GM18951 (cell line): Measurements from ENCODE around the gene NIPAL4.

Experiments
- POLR2A ChIP-seq: IDR thresholded peaks from 4 replicates; pipeline ENCODE4 v1.6.1; 2011; ENCODE audit warnings: mild to moderate bottlenecking; ENCODE audit not compliant: insufficient read length, insufficient read depth; ENCODE audit errors: extremely low read depth
- in situ Hi-C: fragments of 300-500 bp; cut with MboI; formaldehyde crosslinking; loops from one replicate; pipeline ENCODE4 v1.12.0; 2022; ENCODE audit warnings: low sequenced_read_pairs, mixed read lengths, inconsistent platforms; ENCODE audit not compliant: unreplicated experiment

Gene NIPAL4

DNA sequence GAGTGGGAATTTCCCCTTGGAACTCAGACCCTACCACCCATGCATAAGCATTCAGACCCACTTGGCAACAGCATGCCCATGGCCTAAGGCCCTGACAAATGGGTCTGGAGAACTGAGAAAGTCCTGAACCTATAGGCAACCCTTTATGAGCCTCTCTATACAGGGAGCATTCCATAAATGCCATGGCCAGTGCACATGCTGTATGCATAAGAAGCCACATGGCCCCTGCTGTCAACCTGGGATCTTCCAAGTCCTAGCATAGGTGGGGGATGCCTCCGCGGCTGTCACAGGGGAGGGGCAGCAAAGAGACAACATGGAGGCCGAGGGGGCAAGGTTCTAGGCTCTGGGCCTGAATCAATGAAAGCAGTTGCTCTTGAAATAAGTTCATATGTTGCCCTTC lies 8.2 kb upstream of the NIPAL4 start:
- no peak for TF ChIP-seq POLR2A
- in situ Hi-C loops, result no loop called here

DNA sequence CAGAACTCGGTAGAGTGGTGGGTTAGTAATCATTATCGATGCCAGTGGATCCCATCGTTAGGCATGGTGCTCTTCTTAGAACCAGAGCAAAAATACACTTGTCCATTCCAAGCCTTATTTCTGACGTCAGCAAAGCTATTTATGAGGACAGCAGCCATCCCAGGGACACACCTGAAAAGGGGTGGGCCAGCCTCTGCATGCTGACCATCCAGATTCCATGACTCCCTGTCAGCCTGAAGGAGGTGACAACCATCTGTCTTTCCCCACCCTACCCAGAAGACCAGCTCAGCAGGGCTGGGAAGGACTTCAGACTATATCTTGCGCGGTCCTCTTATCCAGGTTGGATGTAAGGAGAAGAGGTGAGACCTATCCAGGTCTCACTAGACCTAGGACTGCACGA lies 5.7 kb upstream of the NIPAL4 start:
- in situ Hi-C loops, result no loop called here
- no peak for TF ChIP-seq POLR2A

DNA sequence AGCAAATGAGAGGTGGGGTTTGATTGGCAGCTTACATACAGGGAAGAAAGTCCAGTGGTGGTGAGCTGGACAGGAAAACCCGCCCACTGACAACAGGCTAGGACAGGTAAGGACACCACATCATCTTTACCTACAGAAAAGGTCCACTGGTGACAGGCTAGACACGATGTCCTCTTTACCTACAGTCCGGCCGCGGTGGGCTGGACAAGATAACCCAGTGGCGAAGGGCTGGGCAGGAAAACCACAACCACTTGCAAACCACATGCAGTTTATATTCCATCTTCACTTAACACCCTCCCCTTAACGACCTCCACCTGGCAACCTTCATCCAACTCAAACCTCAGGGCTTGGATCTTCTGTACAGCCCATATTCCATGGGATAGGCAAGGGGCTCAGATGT lies 5.0 kb upstream of the NIPAL4 start:
- in situ Hi-C loops, result no loop called here
- TF ChIP-seq POLR2A, result no peak

DNA sequence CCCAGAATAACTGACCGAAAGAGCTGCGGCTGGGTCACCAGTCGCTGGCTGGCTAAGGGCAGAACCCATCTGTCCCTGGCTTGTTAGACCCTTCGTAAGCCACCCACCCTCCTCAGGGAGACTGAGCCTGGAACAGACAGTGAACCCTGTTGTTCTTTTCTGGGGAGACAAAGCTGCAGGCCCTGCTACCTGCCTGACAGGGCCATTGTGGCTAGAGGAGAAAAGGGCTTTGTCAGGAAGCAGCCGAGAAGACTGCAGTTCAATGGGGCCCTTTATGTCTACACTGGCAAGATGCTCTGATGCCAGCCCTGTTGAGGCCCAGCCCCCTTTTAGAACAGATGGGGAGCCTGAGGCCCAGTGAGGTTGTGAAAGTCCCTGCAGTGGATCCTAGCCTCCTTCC lies 3.7 kb upstream of the NIPAL4 start:
- in situ Hi-C loops, result no loop called here
- TF ChIP-seq POLR2A, result no peak

DNA sequence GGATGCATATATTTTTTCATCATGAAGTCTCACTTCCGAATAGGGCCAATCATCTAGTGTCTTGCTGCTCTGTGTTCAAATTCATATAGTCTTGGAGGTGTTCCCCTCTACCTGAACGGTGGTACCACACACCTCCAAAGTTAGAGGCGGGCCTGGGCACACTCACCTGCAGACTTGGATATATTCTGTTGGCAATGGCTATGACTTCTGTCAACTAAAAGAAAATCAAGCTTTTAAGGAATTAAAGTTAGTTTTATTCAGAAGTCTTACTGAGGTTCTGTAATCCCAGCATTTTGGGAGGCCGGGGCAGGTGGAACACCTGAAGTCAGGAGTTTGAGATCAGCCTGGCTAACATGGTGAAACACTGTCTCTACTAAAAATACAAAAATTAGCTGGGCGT lies 2.6 kb upstream of the NIPAL4 start:
- TF ChIP-seq POLR2A, result no peak
- in situ Hi-C loops, result no loop called here

DNA sequence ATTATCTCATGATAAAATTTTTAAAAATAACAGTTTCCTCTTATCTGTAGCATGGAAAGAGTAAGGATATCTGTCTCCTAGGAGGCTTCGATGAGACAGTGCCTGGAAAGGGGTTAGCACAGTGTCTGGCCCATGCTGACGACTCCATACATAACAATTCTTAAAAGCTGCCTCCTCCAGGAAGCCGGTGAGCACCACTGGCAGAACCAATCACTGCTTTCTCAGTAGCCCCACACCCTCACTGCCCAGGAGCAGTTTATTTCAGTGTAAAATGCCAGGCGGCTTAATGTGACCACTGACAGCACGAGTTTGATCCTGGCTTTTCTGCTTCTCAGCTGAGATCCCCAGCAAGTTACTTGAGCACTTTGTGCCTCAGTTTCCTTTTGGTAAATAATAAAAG lies 1.2 kb upstream of the NIPAL4 start:
- no peak for TF ChIP-seq POLR2A
- in situ Hi-C loops, result no loop called here

DNA sequence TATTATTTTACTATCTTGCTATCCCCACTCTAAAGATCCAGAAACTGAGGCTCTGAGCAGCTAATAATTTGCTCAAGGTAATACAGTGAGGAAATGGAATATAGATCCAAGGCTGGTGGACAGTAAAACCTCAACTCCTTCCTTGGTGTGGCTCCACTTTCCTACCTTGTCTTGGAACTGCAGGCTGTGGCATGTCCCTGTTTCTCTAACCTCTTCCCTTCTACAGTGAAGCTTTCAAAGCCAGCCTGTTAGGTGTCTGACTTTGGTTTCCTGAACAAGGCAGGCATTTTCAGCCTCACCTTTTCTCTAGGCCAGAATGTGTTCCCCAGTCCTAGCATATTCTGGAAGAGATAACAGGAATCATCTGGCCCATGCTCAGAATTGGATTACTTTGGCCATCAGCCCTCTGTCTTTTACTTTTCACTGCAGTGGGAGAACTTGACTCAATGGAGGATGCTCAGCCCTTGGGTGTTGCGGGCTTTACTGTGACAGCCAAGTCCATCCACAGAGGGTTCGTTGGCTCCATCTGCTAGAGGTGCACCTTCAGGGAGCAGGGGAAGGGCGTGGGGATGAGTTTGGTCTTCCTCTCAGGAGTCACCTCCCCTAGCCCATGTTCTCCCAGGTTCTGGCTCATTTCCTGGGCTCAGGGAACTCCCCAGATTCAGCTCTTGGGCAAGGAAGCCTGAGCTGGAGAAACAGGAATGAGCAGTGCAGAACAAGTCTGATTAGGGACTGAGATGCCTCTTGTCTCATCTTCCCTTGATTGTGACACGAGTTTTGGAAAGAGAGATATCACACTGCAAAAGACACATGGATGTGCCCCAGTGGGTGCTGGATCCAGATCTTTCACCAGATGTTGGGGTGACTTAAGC lies 1.1 kb downstream of the NIPAL4 start:
- no peak for TF ChIP-seq POLR2A
- in situ Hi-C loops, result no loop called here

DNA sequence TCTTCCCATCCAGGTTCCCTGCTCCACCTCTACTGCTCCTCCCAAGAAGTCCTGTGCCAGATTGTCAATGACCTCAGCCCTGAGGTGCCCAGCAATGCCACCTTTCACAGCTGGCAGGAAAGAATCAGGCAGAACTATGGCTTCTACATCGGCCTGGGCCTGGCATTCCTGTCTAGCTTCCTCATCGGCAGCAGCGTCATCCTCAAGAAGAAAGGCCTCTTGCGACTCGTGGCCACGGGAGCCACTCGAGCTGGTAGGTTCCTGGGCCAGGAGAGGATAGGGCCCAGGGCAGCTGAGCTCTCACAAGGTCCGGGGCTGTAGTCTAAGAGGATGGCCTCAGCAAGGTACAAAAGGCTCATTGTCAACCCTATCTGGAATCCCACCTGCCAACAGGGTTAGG lies 3.1 kb downstream of the NIPAL4 start:
- TF ChIP-seq POLR2A, result no peak
- in situ Hi-C loops, result no loop called here

DNA sequence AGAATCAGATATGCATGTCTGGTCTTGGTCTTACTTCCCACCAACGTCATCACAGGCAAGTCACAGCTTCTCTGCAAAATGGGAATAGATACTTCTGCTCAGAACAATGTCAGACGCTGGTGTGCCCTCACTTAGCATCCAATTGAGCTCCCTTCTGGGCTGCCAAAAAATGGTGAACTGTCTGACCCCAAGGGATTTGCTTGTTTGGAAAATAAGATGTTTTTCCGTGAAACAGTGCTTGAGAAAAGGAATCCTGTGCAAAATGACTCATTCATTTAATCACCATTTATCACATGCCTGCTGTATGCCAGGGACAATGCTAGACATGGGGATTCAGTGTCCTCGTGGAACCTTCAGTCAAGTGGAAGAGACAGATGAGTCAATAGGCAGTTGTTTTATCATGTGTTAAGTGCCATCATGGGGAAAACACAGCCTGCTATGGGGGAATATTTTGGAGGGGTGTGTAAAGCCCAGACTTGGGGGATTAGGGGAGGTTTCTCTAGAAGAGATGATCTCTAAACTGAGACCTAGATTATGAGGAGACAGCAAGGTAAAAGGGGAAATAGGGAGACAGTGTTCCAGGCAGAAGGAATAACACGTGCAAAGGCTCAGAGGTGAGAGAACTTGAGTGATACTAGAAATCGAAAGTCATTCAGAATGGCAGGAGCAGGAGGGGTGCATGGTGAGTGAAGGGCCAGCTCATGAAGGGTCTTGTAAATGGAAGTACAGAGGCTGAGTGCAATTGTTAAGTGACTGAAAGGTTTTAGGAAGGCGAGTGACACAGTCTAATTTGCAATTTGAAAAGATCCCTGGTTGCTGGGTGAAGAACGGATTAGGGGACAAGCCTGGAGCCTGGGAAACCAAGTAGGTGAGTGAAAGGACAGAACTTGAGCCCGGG lies 3.9 kb downstream of the NIPAL4 start:
- in situ Hi-C loops, result no loop called here

DNA sequence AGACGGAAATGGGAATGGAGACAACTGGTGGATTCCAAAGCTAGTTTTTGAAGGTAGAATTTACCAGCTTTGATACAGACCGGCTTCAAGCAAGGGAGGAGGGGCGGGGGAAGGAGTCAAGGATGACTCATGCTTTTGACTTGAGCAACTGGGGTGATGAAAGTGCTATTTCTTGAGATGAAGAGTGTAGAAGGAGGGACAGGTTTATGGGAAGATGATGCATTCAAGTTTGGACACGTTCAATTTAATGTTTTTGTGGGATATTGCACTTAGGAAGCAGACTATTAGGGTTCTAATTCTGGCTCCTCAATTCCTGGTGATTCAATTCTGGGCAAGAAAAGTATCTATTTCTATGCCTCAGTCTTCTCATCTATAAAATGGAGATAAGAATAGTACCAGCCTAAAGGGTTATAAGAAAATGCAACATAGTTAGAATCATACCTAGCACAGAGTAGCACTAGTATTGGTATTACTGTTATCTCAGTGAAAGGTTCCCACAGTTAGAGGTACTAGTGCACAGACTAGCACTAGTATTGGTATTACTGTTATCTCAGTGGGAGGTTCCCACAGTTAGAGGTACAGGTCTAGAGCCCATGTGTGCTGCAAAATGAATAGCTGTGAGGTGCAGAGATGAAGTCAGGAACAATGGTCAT lies 4.6 kb downstream of the NIPAL4 start:
- TF ChIP-seq POLR2A, result no peak
- in situ Hi-C loops, result no loop called here

More for the DNA sequence above, 3.9 kb downstream of the NIPAL4 start:
- no peak for TF ChIP-seq POLR2A

DNA sequence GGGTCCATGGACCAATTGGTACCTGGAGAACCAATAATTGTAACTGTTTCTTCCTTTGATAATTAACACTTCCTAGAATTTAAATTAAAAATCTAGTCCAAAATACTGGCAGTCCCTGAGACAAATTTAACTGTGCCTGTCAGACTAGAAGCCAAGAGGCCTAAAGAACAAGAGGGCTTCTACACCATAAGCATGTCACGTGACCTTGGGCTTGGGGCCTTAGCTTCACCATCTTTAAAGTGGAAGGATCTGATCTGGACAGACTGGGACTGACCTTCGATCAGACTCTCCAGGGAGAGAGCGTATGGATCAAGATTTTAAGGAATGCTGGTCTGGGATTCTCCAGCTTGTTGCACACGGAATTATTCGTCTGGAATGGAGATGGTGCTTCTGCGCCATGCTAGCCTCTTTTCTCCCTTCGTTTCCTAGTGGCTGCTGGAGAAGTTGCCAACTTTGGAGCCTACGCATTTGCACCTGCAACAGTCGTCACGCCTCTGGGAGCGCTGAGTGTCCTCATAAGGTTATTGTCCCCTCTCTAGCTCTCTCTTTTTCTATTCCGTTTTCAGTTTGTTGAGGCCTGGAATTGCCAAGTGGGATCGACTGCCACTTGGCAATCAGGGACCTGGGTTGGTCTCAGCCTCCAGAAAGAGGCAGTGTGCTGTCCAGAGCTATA lies 8.4 kb downstream of the NIPAL4 start:
- TF ChIP-seq POLR2A, result no peak
- in situ Hi-C loops, result no loop called here

DNA sequence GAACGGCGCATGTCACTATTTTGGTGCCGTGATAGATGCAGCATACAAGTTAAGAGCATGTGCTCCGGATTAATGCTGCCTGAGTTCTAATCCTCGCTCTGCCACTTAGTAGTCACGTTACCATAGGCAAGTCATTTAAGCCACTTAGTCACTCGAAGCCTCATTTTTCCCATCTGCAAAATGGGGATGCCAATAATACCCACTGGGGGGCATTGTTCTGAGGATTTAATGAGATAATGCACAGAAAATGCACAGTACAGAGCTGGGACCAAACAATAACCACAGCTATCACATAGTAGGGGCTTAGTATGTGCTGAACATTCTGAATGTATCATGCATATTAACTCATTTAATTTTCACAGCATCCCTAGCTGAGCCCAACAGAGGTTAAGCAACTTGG lies 9.1 kb downstream of the NIPAL4 start:
- no peak for TF ChIP-seq POLR2A

DNA sequence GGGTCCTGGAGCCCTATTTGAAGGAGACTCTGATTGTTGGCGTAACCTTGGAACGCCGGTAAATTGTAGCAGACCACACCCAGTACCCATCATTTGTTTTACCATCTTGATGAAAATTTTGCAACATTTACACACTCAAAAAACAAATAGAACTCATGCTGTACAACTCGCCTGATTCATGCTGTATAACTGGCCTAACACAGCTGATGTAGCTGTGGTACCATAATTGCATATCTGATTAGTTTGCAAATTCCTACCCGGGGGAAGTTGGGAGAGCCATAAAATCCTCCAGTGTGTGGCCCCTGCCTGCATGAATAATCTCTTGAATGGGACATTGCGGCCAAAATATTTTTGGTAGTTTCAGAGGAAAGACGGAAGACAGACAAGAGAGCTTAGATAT lies 9.7 kb downstream of the NIPAL4 start:
- no peak for TF ChIP-seq POLR2A
- in situ Hi-C loops, result no loop called here

More for the DNA sequence above, 9.1 kb downstream of the NIPAL4 start:
- in situ Hi-C loops, result no loop called here
